IgD-negative memory B cell (primary cell): Measurements from ENCODE around the gene ADISSP. TPM values are rescaled to one million over a fixed set of nuclear protein-coding genes. Genes with fewer than 3 reads are reported as not detected.

Experiments used
- H3K27ac Mint-ChIP-seq, 3 donors: one replicate each; pipeline ENCODE4 v1.8.0; 2020 to 2022; ENCODE audit warnings: mild to moderate bottlenecking in 3 of 3, mixed read lengths in 3 of 3, moderate library complexity in 1 of 3
- H3K27me3 Mint-ChIP-seq: one replicate; pipeline ENCODE4 v1.8.0; 2021; ENCODE audit warnings: mixed read lengths
- H3K36me3 Mint-ChIP-seq: one replicate; pipeline ENCODE4 v1.8.0; 2020; ENCODE audit warnings: mild to moderate bottlenecking, mixed read lengths
- H3K4me1 Mint-ChIP-seq, 3 donors: one replicate each; pipeline ENCODE4 v1.8.0; 2020 to 2022; ENCODE audit warnings: mixed read lengths in 3 of 3, mild to moderate bottlenecking in 1 of 3
- H3K4me3 Mint-ChIP-seq, 4 donors: one replicate each; pipeline ENCODE4 v1.8.0; 2020 to 2022; ENCODE audit warnings: mild to moderate bottlenecking in 4 of 4, mixed read lengths in 4 of 4, moderate library complexity in 3 of 4
- H3K9me3 Mint-ChIP-seq, 3 donors: one replicate each; pipeline ENCODE4 v1.8.0; 2020 to 2021; ENCODE audit warnings: mixed read lengths in 3 of 3, mild to moderate bottlenecking in 1 of 3
- polyA plus RNA-seq: library from polyadenylated mRNA; unstranded; fragments of 300-500 nt; fragmentation: Illumina TruSeq; gene quantifications from one replicate; pipeline ENCODE4 v1.2.3, GENCODE V29; 2021

Gene ADISSP
- polyA plus RNA-seq, 1 donor from 2014 or later, result 30.0 TPM

DNA sequence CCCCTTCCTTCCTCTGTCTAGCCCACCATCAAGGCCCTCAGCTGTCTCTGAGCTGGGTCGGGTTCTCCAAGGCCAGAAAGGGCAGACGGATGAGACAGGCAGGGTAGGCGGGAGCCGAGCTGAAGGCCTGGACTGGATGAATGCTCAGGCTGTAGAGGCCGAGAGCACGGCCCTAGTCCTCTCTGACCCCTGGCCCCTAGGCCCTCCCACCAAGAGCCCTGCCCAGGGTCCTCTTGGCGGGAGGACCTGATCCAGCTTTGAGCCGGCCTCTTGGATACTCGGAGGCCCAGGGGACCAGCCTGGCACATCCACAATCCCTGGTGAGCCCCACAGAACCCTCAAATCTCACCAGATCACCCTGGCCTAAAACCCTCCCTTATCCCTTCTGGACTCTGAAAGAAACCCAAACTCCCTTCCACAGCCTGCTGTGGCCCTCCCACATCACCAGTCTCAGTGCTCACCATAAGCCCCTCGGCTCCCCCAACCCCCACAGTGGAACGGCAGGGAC, 8.2 kb downstream of the ADISSP start:
- H3K27me3 Mint-ChIP-seq, result no peaks in the 10 kb centered on the region
- no peak overlapping the region for H3K27ac Mint-ChIP-seq
- H3K4me3 Mint-ChIP-seq, result no peak overlapping the region
- H3K9me3 Mint-ChIP-seq, result no peaks in the 10 kb centered on the region
- peaks cover 2 to 6% (median 3%) of the 10 kb centered on the region in 3 donors for H3K4me1 Mint-ChIP-seq
- no peaks in the 10 kb centered on the region for H3K36me3 Mint-ChIP-seq

DNA sequence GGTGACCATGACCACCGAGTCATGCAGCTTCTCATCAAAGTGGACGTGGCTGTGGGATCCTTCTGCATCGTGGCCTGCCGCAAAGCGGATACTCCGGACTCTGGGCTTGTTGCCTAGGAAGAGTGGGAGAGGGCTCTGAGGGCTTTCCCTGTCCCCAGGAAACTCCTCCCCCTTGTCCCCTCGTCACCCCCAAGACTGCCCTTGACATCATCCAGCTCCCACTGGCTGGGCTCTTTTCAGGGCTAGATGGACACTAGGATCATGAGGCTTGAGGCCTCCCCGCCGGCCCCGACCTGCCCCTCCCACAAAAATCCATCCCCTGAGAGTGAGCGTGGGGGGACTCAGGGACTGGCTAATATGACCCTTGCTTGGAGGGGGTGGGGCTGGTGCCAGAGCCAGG, 9.0 kb downstream of the ADISSP start:
- Mint-ChIP-seq H3K9me3 (no peaks in the 10 kb centered on the region), H3K4me1 (peaks cover 2 to 6% (median 3%) of the 10 kb centered on the region in 3 donors), H3K27me3 (no peaks in the 10 kb centered on the region), H3K4me3 (no peak overlapping the region), H3K36me3 (no peaks in the 10 kb centered on the region), H3K27ac (peak overlapping the region in 1 of 3 donors; percentile 28)

DNA sequence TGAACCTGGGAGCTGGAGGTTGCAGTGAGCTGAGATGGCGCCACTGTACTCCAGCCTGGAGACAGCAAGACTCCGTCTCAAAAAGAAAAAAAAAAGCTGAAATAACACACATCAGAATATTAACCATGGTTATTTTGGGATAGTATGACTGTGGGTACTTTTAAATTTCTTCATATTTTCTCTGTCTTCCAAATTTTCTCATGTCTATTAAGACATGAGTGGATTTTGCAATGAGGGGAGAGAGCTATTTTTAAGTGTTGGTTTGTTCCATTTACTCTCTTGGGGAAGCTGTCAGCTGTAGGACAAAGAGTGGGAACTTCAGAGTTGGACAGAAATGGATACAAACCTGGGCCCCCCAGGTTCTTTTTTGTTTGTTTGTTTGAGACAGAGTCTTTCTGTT, 10.3 kb downstream of the ADISSP start:
- no peaks in the 10 kb centered on the region for H3K9me3 Mint-ChIP-seq
- H3K4me1 Mint-ChIP-seq, result peaks cover 4 to 10% (median 5%) of the 10 kb centered on the region in 3 donors
- H3K27ac Mint-ChIP-seq, result no peak overlapping the region
- no peaks in the 10 kb centered on the region for H3K36me3 Mint-ChIP-seq
- H3K4me3 Mint-ChIP-seq, result peak overlapping the region in 1 of 4 donors; percentile 26
- no peaks in the 10 kb centered on the region for H3K27me3 Mint-ChIP-seq

DNA sequence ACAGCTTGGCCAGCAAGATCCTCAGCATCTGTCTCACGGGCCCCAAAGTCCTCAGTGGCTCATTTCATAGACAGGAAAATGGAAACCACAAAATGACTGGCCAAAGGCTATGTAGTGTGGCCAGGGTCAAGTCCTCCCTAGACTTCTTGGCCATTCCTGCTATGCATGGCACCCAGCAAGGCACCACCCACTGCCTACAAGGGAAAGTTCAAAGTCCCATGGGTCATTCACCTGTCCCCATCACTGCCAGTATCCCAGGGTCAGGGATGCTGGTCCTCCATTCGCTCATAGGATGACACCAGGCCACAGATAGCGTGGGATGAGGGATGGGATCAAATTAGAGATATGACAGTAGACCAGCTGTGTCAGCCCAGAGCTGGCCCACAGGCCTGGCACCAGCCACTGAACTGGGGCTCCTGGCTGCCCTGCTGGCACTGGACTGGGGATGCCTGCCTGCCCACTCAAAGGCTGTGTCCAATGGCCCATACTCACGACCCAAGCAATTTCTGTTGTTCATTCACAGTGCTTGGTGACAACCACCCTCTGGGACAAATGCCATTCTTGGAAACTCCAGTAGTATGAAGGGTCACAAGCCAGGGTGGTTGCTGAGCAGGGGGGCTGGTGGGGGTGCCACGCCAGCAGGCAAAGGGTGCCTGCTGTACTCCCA, 11.6 kb downstream of the ADISSP start:
- H3K4me3 Mint-ChIP-seq, result no peak overlapping the region
- no peaks in the 10 kb centered on the region for H3K36me3 Mint-ChIP-seq
- peaks cover 3 to 10% (median 5%) of the 10 kb centered on the region in 3 donors for H3K4me1 Mint-ChIP-seq
- H3K27me3 Mint-ChIP-seq, result no peaks in the 10 kb centered on the region
- no peak overlapping the region for H3K27ac Mint-ChIP-seq
- no peaks in the 10 kb centered on the region for H3K9me3 Mint-ChIP-seq

DNA sequence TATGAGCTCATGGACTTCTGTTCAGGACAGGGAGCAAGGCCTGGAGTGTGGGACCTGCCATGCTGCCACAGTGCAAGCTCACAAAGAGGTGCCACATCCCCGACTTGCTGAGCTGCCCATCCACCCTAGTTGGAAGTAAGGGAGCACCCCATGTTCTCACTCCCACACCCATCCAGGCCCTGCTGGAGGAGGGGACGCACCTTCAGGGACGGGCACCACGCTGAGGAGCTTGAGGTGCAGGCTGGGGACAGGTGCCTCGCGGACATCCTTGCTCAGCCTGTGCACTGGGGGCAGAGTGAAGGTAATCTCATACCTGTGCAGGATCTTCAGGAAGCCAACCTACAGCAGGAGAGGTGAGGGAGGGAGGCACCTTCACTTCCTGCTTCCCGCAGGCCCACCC, 12.3 kb downstream of the ADISSP start:
- H3K4me3 Mint-ChIP-seq, result no peak overlapping the region
- no peak overlapping the region for H3K27ac Mint-ChIP-seq
- H3K36me3 Mint-ChIP-seq, result no peaks in the 10 kb centered on the region
- H3K9me3 Mint-ChIP-seq, result no peaks in the 10 kb centered on the region
- peaks cover 0 to 10% (median 5%) of the 10 kb centered on the region in 3 donors for H3K4me1 Mint-ChIP-seq
- H3K27me3 Mint-ChIP-seq, result no peaks in the 10 kb centered on the region

DNA sequence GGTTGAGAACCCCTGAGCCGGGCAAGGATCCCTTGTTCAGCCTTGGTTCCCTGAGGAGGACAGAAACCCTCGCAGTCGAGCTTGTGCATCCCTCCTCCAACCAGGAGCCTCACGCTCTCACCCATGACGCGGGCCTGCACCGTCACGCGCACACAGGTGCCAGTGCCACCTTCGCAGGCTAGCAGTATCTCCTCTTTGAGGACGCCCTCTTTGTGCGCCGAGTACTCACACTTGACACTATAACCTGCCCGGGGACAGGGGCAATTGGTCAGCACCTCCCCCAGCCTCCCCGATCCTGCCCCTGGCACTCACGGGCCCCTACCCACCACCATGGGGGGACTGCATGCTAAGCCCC, 13.3 kb downstream of the ADISSP start:
- H3K4me1 Mint-ChIP-seq, result peaks cover 0 to 10% (median 5%) of the 10 kb centered on the region in 3 donors
- no peaks in the 10 kb centered on the region for H3K27me3 Mint-ChIP-seq
- H3K4me3 Mint-ChIP-seq, result no peak overlapping the region
- H3K9me3 Mint-ChIP-seq, result no peaks in the 10 kb centered on the region
- no peak overlapping the region for H3K27ac Mint-ChIP-seq
- H3K36me3 Mint-ChIP-seq, result no peaks in the 10 kb centered on the region

DNA sequence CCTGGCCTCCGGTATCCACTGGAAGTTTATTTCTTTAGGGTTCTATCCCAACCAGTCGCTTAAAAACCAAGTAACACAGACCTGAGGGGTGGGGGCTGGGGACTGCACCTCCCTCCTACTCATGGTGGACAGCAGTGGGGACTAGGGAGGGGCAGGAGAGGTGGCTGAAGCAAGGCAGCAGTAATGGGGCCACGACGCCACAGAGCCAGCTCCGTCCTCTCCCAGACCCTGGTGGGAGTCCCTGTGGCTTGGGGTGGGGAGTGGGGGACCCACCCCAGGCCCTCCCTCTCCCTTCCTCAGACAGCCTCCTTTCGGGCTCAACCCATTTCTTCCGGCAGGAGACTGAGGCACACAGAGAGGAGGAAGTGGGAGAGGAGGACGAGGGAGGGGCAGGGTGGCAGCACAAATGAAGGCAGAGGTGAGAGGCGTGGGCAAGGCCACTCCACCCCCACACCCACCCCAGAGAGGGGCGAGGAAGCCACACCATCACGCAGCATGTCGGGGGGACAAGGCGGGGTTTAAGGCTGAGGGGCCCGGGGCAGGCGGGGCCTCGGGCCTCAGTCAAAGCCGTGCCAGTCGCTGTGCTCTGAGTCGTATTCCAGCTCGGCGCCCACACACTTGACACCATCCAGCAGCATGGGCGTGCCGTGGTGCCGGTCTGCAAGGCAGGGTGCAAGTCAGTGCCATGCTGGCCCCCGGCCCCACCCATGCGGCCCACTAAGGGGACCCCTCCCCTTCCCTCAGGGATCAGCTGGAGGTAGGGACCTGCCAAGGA, 13.9 kb downstream of the ADISSP start:
- H3K9me3 Mint-ChIP-seq, result no peaks in the 10 kb centered on the region
- no peak overlapping the region for H3K4me3 Mint-ChIP-seq
- no peak overlapping the region for H3K27ac Mint-ChIP-seq
- no peaks in the 10 kb centered on the region for H3K36me3 Mint-ChIP-seq
- H3K4me1 Mint-ChIP-seq, result peaks cover 0 to 10% (median 5%) of the 10 kb centered on the region in 3 donors
- H3K27me3 Mint-ChIP-seq, result peaks cover under 1% of the 10 kb centered on the region

DNA sequence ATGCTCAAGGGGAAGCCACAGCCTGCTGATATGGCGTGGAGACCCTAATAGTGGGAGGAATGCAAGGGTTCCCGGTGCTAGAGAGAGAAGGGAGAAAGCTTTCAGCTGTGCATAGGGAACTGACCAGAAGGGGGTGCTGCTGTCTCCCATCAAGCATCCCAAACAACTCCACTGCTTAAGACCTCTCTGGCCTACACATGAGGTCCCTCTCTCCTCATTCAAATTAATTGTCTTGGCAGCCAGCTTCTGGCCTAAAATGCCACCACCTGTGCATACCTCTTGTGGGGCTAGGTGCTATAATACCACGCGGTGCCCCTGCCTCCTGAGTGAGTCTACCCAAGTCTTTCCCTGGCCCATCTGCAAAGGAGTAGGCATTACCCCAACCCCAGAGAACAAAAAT, 14.5 kb downstream of the ADISSP start:
- Mint-ChIP-seq H3K4me3 (peak overlapping the region in 1 of 4 donors; percentile 60), H3K4me1 (peaks cover 0 to 10% (median 5%) of the 10 kb centered on the region in 3 donors), H3K36me3 (no peaks in the 10 kb centered on the region), H3K9me3 (no peaks in the 10 kb centered on the region), H3K27me3 (peaks cover 2% of the 10 kb centered on the region), H3K27ac (peak overlapping the region in 1 of 3 donors; percentile 35)

DNA sequence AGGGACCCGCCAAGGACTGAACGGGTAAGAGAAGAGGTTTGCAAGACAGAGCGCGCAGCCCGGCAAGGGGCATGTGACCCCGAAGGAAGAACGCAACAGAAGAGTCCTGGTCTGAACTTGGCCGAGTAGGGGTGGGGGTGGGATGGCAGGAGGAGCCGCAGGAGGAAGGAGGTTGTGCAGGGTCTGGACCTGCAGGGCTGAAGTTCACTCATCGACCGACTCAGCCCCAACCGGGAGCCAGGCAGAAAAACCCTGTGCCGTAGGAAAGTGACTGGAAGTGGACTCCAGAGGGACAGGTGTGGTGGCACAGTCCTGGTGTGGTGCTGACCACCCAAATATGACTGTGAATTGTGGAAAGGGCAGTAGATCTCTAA, 15.2 kb downstream of the ADISSP start:
- H3K4me1 Mint-ChIP-seq, result peaks cover 0 to 10% (median 5%) of the 10 kb centered on the region in 3 donors
- no peaks in the 10 kb centered on the region for H3K9me3 Mint-ChIP-seq
- H3K27ac Mint-ChIP-seq, result peak overlapping the region in 2 of 3 donors; percentile 34 to 68
- peak overlapping the region in 3 of 4 donors; percentile 49 to 85 (median 60) for H3K4me3 Mint-ChIP-seq
- no peaks in the 10 kb centered on the region for H3K36me3 Mint-ChIP-seq
- H3K27me3 Mint-ChIP-seq, result peaks cover 2% of the 10 kb centered on the region

DNA sequence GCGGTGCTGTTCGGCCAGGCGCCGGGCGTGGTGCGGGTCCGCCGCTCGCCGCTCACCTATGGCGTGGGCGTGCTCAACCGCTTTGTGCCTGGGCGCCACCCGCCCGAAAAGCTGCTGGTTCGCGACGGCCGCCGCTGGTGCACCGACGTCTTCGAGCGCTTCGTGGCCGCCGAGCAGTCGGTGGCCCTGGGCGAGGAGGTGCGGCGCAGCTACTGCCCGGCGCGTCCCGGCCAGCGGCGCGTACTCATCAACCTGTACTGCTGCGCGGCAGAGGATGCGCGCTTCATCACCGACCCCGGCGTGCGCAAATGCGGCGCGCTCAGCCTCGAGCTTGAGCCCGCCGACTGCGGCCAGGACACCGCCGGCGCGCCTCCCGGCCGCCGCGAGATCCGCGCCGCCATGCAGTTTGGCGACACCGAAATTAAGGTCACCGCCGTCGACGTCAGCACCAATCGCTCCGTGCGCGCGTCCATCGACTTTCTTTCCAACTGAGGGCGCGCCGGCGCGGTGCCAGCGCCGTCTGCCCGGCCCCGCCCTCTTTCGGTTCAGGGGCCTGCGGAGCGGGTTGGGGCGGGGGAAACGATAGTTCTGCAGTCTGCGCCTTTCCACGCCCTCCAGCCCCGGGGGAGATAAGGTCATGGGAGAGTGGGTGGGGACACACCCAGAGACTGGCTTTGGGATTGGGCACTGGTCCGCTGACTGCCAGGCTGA, 15.7 kb downstream of the ADISSP start:
- Mint-ChIP-seq H3K36me3 (no peaks in the 10 kb centered on the region), H3K4me1 (peaks cover 0 to 10% (median 5%) of the 10 kb centered on the region in 3 donors), H3K9me3 (no peaks in the 10 kb centered on the region), H3K27me3 (peaks cover 2% of the 10 kb centered on the region), H3K4me3 (peak overlapping the region; percentile 18 to 85 (median 48)), H3K27ac (peak overlapping the region in 1 of 3 donors; percentile 34)

DNA sequence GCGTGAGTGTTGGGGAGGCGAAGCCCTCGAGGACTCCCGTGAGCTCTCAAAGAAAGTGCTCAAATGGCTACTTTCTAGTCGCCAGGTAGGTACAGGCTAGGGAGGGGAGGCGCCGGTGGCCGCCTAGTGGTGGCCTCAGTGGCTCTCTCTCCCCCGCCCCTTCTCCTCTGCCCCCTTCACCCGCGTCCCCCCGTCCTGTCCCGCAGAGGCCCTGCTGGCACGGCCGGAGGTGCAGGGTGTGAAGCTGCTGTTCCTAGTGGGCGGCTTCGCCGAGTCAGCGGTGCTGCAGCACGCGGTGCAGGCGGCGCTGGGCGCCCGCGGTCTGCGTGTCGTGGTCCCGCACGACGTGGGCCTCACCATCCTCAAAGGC, 16.3 kb downstream of the ADISSP start:
- H3K36me3 Mint-ChIP-seq, result no peaks in the 10 kb centered on the region

DNA sequence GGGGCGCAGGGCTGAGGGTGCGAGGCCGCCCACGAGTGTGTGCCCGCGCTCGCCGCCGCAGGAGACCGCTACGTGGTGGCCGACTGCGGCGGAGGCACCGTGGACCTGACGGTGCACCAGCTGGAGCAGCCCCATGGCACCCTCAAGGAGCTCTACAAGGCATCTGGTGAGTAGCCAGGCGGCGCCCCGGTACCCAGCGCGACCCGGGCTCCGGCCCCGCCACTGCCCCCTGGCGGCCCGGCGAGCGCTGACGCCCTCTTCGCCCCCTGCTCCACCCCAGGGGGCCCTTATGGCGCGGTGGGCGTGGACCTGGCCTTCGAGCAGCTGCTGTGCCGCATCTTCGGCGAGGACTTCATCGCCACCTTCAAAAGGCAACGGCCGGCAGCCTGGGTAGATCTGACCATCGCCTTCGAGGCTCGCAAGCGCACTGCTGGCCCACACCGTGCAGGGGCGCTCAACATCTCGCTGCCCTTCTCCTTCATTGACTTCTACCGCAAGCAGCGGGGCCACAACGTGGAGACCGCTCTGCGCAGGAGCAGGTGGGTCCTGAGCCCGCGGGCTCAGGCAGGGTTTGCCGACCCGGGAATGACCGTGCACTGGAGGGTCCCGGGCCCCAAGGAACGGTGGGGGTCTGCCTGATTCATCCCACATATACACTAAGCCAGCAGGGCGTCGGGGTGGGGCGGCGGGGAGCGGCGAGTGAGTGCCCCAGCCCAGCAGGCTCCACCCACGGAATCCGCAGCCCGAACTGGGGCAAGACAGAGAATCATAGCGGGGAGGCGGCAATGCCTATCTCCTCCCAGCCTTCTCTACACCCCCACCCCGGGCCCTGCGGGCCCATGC, 17.6 kb downstream of the ADISSP start:
- H3K4me1 Mint-ChIP-seq, result peaks cover 0 to 10% (median 5%) of the 10 kb centered on the region in 3 donors
- no peaks in the 10 kb centered on the region for H3K9me3 Mint-ChIP-seq
- no peak overlapping the region for H3K4me3 Mint-ChIP-seq
- no peaks in the 10 kb centered on the region for H3K36me3 Mint-ChIP-seq
- H3K27ac Mint-ChIP-seq, result no peak overlapping the region
- peaks cover 8% of the 10 kb centered on the region for H3K27me3 Mint-ChIP-seq

More for the DNA sequence above, 16.3 kb downstream of the ADISSP start:
- H3K4me1 Mint-ChIP-seq, result peaks cover 0 to 10% (median 5%) of the 10 kb centered on the region in 3 donors
- no peaks in the 10 kb centered on the region for H3K9me3 Mint-ChIP-seq
- peak overlapping the region in 2 of 4 donors; percentile 12 to 67 for H3K4me3 Mint-ChIP-seq
- H3K27me3 Mint-ChIP-seq, result peaks cover 4% of the 10 kb centered on the region
- no peak overlapping the region for H3K27ac Mint-ChIP-seq

DNA sequence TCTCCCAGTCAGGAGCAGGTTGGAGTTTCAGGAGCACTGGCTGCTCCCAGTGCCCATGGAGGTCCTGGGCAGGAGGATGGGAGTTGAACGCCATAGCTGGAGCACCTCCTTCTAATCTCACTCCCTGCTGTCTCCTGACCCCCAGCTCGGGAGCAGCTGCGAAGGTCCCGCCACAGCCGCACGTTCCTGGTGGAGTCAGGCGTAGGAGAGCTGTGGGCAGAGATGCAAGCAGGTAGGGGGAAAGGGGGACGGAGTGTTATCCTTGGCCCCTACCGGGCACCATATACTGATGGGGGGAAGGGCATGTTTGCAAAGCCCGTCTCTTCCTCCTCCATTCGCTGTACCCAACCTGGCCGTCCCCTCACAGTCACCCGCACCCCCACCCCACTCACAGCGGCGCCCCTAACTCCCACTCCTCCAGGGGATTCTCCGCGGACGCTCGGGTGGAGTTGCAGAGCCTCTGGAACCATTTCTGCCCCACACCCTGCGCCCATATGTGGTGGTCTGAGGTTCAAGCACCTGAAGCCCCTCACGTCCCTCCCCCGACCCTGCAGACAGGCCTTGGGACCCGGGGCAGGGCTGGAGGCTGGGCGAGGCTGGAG, 18.4 kb downstream of the ADISSP start:
- Mint-ChIP-seq H3K27me3 (peaks cover 15% of the 10 kb centered on the region), H3K4me3 (no peak overlapping the region), H3K9me3 (peaks cover 0 to 1% (median 0%) of the 10 kb centered on the region in 3 donors), H3K36me3 (no peaks in the 10 kb centered on the region), H3K4me1 (peaks cover 0 to 13% (median 5%) of the 10 kb centered on the region in 3 donors), H3K27ac (no peak overlapping the region)

DNA sequence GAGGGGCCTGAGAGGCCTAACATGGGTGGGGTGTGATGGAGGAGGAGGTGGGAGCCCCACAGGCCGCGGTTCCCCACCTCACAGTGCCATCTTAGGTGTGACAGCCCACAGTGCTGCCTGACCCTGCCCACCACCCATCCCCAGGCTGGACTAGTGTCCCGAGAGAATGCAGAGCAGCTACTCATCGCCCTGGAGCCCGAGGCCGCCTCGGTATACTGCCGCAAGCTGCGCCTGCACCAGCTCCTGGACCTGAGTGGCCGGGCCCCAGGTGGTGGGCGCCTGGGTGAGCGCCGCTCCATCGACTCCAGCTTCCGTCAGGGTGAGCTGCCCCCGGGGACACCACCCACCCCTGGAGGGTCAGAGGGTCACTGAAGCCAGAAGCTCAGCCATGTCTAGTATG, 19.5 kb downstream of the ADISSP start:
- Mint-ChIP-seq H3K4me1 (peaks cover 0 to 11% (median 3%) of the 10 kb centered on the region in 3 donors), H3K36me3 (no peaks in the 10 kb centered on the region), H3K27me3 (peaks cover 16% of the 10 kb centered on the region), H3K27ac (no peak overlapping the region), H3K9me3 (peaks cover 0 to 2% (median 0%) of the 10 kb centered on the region in 3 donors), H3K4me3 (no peak overlapping the region)
